ENCODE measurements around the gene MSMO1. TPM values are rescaled to one million over a fixed set of nuclear protein-coding genes. Genes with fewer than 3 reads are reported as not detected.
"Not testable (repeated sequence)": the region's sequence is repeated elsewhere in the genome, so short reads cannot be mapped to it uniquely, and the experiment has no call there.

MSMO1 gene
- total and polyA plus RNA-seq, 5 donors, result 12.9 to 29.0 (median 18.0) TPM

- Histone ChIP-seq H3K27ac (ENCODE audit: low read length) (no peak overlapping the region), H3K27me3 (ENCODE audit: control insufficient read depth, insufficient read depth) (no peaks in the 10 kb centered on the region), H3K4me3 (ENCODE audit: low read length) (no peak overlapping the region), H3K9me3 (ENCODE audit: control insufficient read depth, low read length) (no peaks in the 10 kb centered on the region), H3K4me1 (ENCODE audit: control insufficient read depth, insufficient read depth, low read length) (peaks cover 1% of the 10 kb centered on the region)
- intact Hi-C loops (cut with DNase I), result no loop called here
- DNase-seq (no peak), ATAC-seq (no peak)
- 76% methylated on average over 3 of the region's 3 CpGs for WGBS
Measured at GRCh38 chr4:165335163-165335703, 7.8 kb downstream of the MSMO1 start.

- intact Hi-C loops (cut with DNase I), result no loop called here
- WGBS, result 92% methylated on average over 6 of the region's 6 CpGs
- Histone ChIP-seq H3K27ac (ENCODE audit: low read length) (no peak overlapping the region), H3K27me3 (ENCODE audit: control insufficient read depth, insufficient read depth) (no peaks in the 10 kb centered on the region), H3K4me3 (ENCODE audit: low read length) (no peak overlapping the region), H3K4me1 (ENCODE audit: control insufficient read depth, insufficient read depth, low read length) (peaks cover 1% of the 10 kb centered on the region), H3K9me3 (ENCODE audit: control insufficient read depth, low read length) (no peaks in the 10 kb centered on the region)
- ATAC-seq (no peak), DNase-seq (no peak)
Measured at GRCh38 chr4:165336743-165337142, 9.3 kb downstream of the MSMO1 start.

DNA sequence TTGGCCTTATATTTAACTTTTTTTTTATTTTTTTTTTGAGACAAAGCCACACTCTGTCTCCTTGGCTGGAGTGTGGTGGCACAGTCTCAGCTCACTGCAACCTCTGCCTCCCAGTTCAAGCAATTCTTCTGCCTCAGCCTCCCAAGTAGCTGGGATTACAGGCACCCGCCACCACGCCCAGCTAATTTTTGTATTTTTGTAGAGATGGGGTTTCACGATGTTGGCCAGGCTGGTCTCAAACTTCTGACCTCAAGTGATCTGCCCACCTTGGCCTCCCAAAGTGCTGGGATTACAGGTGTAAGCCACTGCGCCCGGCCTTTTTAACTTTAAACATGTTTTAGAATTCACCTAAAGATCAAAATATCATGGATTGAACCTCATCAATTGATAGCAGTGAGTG is 14.9 kb downstream of the MSMO1 start:
- not testable (repeated sequence) for DNase-seq; H3K4me1 ChIP-seq (ENCODE audit: control insufficient read depth, insufficient read depth, low read length); H3K4me3 ChIP-seq (ENCODE audit: low read length); H3K9me3 ChIP-seq (ENCODE audit: control insufficient read depth, low read length); H3K27ac ChIP-seq (ENCODE audit: low read length); H3K27me3 ChIP-seq (ENCODE audit: control insufficient read depth, insufficient read depth); ATAC-seq
- 98% methylated on average over 5 of the region's 5 CpGs for WGBS
- intact Hi-C loops (cut with DNase I), result loop anchor here in 2 of 4 donors (5.0 to 10.0 kb wide), 2 partner anchors 208 to 215 kb away; no protein-coding TSS in a partner anchor

DNA sequence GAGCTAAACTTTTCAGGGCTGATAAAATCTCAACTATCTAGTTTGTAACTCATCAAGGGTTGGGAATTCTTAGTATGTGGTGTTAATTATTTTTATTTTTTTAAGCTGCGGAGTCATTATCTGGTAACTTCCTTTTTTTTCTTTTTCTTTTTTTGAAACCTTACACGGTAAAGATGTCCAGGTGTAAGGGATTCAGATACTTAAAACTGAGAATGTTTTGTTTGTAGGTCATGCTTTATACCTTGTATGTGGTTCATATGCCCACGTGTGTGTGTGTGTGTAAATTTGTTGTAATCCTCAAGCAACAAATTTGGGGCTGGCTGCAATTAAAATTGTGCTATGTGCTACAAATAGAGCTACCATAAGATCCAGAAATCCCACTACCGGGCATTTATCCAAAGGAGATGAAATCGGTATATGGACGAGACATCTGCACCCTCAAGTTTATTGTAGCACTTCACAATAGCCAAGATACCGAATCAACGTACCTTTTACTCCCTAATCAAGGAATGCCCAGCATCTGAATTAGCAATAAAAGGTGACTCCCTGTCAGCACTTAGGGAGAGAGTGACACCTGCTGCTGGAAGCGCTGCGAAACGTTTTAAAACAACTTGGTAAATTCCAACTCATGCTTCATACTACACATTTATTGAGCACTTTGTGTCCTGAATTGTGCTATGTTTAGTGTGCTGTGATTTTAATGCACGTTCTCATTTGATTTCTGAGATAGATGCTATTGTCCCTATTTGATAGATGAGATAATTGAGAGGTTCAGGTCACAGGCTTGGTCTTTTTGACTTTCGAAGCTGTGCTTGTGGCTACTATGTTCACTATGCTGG is 16.1 kb downstream of the MSMO1 start:
- DNase-seq (peak in 1 of 3 donors; percentile 52), ATAC-seq (no peak)

GRCh38 chr4:165345666-165346417 is 18.4 kb downstream of the MSMO1 start:
- DNase-seq (no peak), ATAC-seq (no peak)
- no peaks in the 10 kb centered on the region for H3K9me3 ChIP-seq (ENCODE audit: control insufficient read depth, low read length)
- H3K27me3 ChIP-seq (ENCODE audit: control insufficient read depth, insufficient read depth), result no peaks in the 10 kb centered on the region
- no peaks in the 10 kb centered on the region for H3K4me1 ChIP-seq (ENCODE audit: control insufficient read depth, insufficient read depth, low read length)
- intact Hi-C loops (cut with DNase I), result loop anchor here in 3 of 4 donors (5.0 to 10.0 kb wide), 2 partner anchors 211 to 214 kb away; no protein-coding TSS in a partner anchor
- H3K4me3 ChIP-seq (ENCODE audit: low read length), result no peak overlapping the region
- no peak overlapping the region for H3K27ac ChIP-seq (ENCODE audit: low read length)
- WGBS, result 75% methylated on average over 10 of the region's 10 CpGs

More for the DNA sequence above, 16.1 kb downstream of the MSMO1 start:
- 71% methylated on average over 13 of the region's 13 CpGs for WGBS
- Histone ChIP-seq H3K9me3 (ENCODE audit: control insufficient read depth, low read length) (no peaks in the 10 kb centered on the region), H3K4me3 (ENCODE audit: low read length) (no peak overlapping the region), H3K27ac (ENCODE audit: low read length) (no peak overlapping the region), H3K27me3 (ENCODE audit: control insufficient read depth, insufficient read depth) (no peaks in the 10 kb centered on the region), H3K4me1 (ENCODE audit: control insufficient read depth, insufficient read depth, low read length) (no peaks in the 10 kb centered on the region)
- intact Hi-C loops (cut with DNase I), result loop anchor here in 2 of 4 donors (5.0 to 10.0 kb wide), 2 partner anchors 209 to 216 kb away; no protein-coding TSS in a partner anchor

DNA sequence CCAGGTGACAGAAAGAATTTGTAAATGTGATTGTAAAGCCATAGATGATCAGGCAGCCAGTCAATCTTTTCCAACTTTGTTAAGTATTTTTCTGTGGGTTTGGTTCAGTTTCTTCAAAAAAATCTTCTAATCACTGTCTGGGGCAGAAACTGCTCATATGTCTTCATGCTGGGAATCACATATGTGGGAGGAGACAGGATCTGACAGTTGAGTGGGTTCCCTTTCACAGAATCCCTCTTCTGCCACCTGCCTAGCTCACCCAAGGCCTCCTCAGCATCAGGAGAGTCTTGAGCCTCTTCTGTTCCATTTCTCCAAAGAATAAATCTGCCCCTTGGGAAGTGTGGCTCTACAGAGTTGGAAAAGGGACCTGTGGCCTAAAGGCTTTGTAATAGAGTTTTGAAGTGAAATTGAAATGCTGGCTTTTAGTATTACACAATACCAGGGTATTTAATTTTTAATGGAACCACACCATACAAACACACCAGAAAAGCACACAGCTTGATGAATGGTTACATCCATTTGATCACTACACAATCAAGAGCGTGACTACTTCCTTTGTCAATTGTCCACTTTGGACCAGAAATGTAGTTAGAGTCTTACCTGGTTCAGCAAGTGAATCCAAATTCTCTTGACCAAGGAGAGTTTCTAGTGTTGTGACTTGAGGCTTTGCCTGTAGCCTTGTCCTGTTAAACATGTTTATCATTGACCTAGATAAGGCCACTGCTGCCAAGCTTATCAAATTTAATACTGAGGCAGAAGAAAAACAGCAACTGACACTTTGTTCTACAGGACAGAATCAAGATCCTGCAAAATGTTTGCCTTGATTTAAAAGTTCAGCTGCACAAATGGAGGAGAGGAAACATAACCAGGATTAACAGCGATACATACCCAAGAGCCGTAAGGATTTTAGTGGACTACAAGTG is 20.4 kb downstream of the MSMO1 start:
- H3K27ac ChIP-seq (ENCODE audit: low read length), result no peak overlapping the region
- WGBS, result 84% methylated on average over 3 of the region's 3 CpGs
- intact Hi-C loops (cut with DNase I), result loop anchor here in 3 of 4 donors (5.0 to 10.0 kb wide), 2 partner anchors 213 to 216 kb away; no protein-coding TSS in a partner anchor
- H3K27me3 ChIP-seq (ENCODE audit: control insufficient read depth, insufficient read depth), result no peaks in the 10 kb centered on the region
- H3K9me3 ChIP-seq (ENCODE audit: control insufficient read depth, low read length), result no peaks in the 10 kb centered on the region
- no peak overlapping the region for H3K4me3 ChIP-seq (ENCODE audit: low read length)
- ATAC-seq (no peak), DNase-seq (no peak)
- H3K4me1 ChIP-seq (ENCODE audit: control insufficient read depth, insufficient read depth, low read length), result no peaks in the 10 kb centered on the region

- no peak overlapping the region for H3K27ac ChIP-seq (ENCODE audit: low read length)
- 83% methylated on average over 5 of the region's 5 CpGs for WGBS
- intact Hi-C loops (cut with DNase I), result loop anchor here in 2 of 4 donors (5.0 to 10.0 kb wide), 2 partner anchors 111 to 113 kb away; no protein-coding TSS in a partner anchor
- DNase-seq, result no peak
- ATAC-seq, result no peak
- no peaks in the 10 kb centered on the region for H3K4me1 ChIP-seq (ENCODE audit: control insufficient read depth, insufficient read depth, low read length)
- no peak overlapping the region for H3K4me3 ChIP-seq (ENCODE audit: low read length)
- H3K9me3 ChIP-seq (ENCODE audit: control insufficient read depth, low read length), result no peaks in the 10 kb centered on the region
- no peaks in the 10 kb centered on the region for H3K27me3 ChIP-seq (ENCODE audit: control insufficient read depth, insufficient read depth)
Measured at GRCh38 chr4:165351359-165352130, 24.1 kb downstream of the MSMO1 start.

DNA sequence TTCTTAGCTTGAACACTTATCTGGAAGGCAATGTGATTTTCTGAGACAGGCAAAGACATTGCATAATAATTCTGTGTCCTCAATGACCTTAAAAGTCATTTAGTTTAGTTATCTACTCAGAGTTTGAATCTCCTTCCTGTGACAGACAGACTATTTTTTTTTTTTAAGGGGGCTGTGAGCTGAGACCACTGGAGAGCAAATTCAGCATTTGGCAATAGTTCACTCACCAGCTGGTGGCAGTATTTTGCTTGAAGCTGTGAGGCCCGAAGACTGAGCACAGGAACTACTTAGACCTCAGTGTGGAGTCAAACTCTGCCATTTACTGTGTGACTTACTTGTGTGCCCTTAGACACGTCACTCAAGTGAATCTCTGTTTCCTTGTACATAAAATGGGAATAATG is 28.4 kb downstream of the MSMO1 start:
- intact Hi-C loops (cut with DNase I), result loop anchor here in 3 of 4 donors (5.0 to 10.0 kb wide), 3 partner anchors 106 to 111 kb away; no protein-coding TSS in a partner anchor

DNA sequence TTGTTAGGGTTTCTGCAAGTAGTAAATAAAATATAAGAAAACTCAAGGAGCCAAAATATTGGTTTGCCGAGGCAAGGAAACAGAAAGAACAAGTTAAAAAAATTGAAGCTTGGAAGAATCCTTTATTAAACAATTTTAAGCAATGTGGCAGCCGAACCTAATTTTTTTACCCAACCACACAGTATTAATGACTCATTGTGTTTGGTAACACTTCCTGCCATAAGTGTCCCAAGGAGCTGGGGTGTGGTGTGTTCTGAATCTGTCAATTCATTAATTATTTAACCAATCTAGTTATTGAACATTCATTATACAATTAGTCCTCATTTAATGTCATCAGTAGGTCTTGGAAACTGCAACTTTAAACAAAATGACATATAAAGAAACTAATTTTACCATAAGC is 32.0 kb downstream of the MSMO1 start:
- 60% methylated on average over 2 of the region's 2 CpGs for WGBS
- Histone ChIP-seq H3K9me3 (ENCODE audit: control insufficient read depth, low read length) (no peaks in the 10 kb centered on the region), H3K27me3 (ENCODE audit: control insufficient read depth, insufficient read depth) (no peaks in the 10 kb centered on the region), H3K4me1 (ENCODE audit: control insufficient read depth, insufficient read depth, low read length) (no peaks in the 10 kb centered on the region), H3K4me3 (ENCODE audit: low read length) (no peak overlapping the region), H3K27ac (ENCODE audit: low read length) (no peak overlapping the region)
- ATAC-seq (no peak), DNase-seq (no peak)
- intact Hi-C loops (cut with DNase I), result loop anchor here in 3 of 4 donors (5.0 to 10.0 kb wide), 3 partner anchors 103 to 108 kb away; no protein-coding TSS in a partner anchor

More for the DNA sequence above, 28.4 kb downstream of the MSMO1 start:
- Histone ChIP-seq H3K27me3 (ENCODE audit: control insufficient read depth, insufficient read depth) (no peaks in the 10 kb centered on the region), H3K4me1 (ENCODE audit: control insufficient read depth, insufficient read depth, low read length) (no peaks in the 10 kb centered on the region), H3K9me3 (ENCODE audit: control insufficient read depth, low read length) (no peaks in the 10 kb centered on the region), H3K27ac (ENCODE audit: low read length) (no peak overlapping the region), H3K4me3 (ENCODE audit: low read length) (no peak overlapping the region)
- DNase-seq, result peak in 1 of 3 donors; percentile 54
- ATAC-seq, result peak; percentile 45 to 62
- WGBS, result 10% methylated on average over 2 of the region's 2 CpGs

Measured in right cardiac atrium (tissue), 5 donors.